Neural cell (in vitro differentiated cells): ENCODE measurements around the gene NFIX. TPM values are rescaled to one million over a fixed set of nuclear protein-coding genes. Genes with fewer than 3 reads are reported as not detected.

ENCODE experiments used
- H2AFZ ChIP-seq: fragments of 200-600, 300-800 bp; sonication (generic), shearing (Covaris generic); 2 replicates; pipeline ENCODE4 v1.6.0; 2014; ENCODE audit warnings: low read depth, mild to moderate bottlenecking, antibody characterized with exemption, low read length, moderate library complexity
- H3F3A ChIP-seq: fragments of 200-600 bp; shearing (Covaris generic); 2 replicates; pipeline ENCODE4 v1.6.1; 2016; ENCODE audit warnings: mild to moderate bottlenecking, moderate library complexity, mixed read lengths, antibody characterized with exemption, low read length; ENCODE audit not compliant: insufficient read depth, poor library complexity, severe bottlenecking
- H3K27ac ChIP-seq: fragments of 200-600, 300-800 bp; sonication (generic), shearing (Covaris generic); 2 replicates; pipeline ENCODE4 v1.5.1; 2014; ENCODE audit warnings: mild to moderate bottlenecking, low read length, moderate library complexity
- H3K27me3 ChIP-seq: fragments of 300-800, 200-600 bp; sonication (generic), shearing (Covaris generic); 2 replicates; pipeline ENCODE4 v1.6.0; 2014; ENCODE audit warnings: mild to moderate bottlenecking, low read depth, low read length, moderate library complexity; ENCODE audit not compliant: insufficient read depth
- H3K36me3 ChIP-seq: fragments of 300-800, 200-600 bp; sonication (generic), shearing (Covaris generic); 2 replicates; pipeline ENCODE4 v1.5.1; 2014; ENCODE audit warnings: mild to moderate bottlenecking, antibody characterized with exemption, low read length, moderate library complexity; ENCODE audit not compliant: insufficient read depth
- H3K4me2 ChIP-seq: fragments of 300-800, 200-600 bp; sonication (generic), shearing (Covaris generic); 2 replicates; pipeline ENCODE4 v1.6.0; 2014; ENCODE audit warnings: mild to moderate bottlenecking, low read length
- H3K4me3 ChIP-seq: fragments of 300-800, 200-600 bp; sonication (generic), shearing (Covaris generic); 2 replicates; pipeline ENCODE4 v1.5.1; 2014; ENCODE audit warnings: mild to moderate bottlenecking, low read length, moderate library complexity
- H3K79me2 ChIP-seq: fragments of 200-600 bp; shearing (Covaris generic); replicated peaks from 2 replicates; pipeline ENCODE4 v1.6.0; 2014; ENCODE audit warnings: mild to moderate bottlenecking, low read length, moderate library complexity; ENCODE audit not compliant: insufficient read depth
- H3K9ac ChIP-seq: fragments of 300-800, 200-600 bp; sonication (generic), shearing (Covaris generic); 2 replicates; pipeline ENCODE4 v1.6.1; 2016; ENCODE audit warnings: mild to moderate bottlenecking, low read length, mixed read lengths
- H3K9me2 ChIP-seq: fragments of 200-600 bp; shearing (Covaris generic); 2 replicates; pipeline ENCODE4 v1.6.1; 2016; ENCODE audit warnings: mild to moderate bottlenecking, low read length, mixed read lengths; ENCODE audit not compliant: insufficient read depth
- H3K9me3 ChIP-seq: fragments of 200-600, 300-800 bp; sonication (generic), shearing (Covaris generic); 2 replicates; pipeline ENCODE4 v1.6.1; 2016; ENCODE audit warnings: mild to moderate bottlenecking, mixed run types, low read length, moderate library complexity, mixed read lengths
- H4K20me1 ChIP-seq: fragments of 200-600 bp; shearing (Covaris generic); 2 replicates; pipeline ENCODE4 v1.6.1; 2016; ENCODE audit warnings: mild to moderate bottlenecking, mixed run types; ENCODE audit not compliant: insufficient read depth
- CTCF ChIP-seq: fragments of 450-650 bp; IDR thresholded peaks from 2 replicates; pipeline ENCODE4 v1.5.1; 2014; ENCODE audit warnings: antibody characterized with exemption, mild to moderate bottlenecking, moderate library complexity; ENCODE audit not compliant: poor library complexity, severe bottlenecking
- EP300 ChIP-seq: fragments of 450-650 bp; conservative IDR thresholded peaks from 2 replicates; pipeline ENCODE4 v1.6.1; 2014; ENCODE audit warnings: antibody characterized with exemption, mild to moderate bottlenecking, moderate library complexity; ENCODE audit not compliant: poor library complexity, severe bottlenecking
- EZH2 ChIP-seq: fragments of 200-600, 300-800 bp; shearing (Covaris generic), sonication (generic); IDR thresholded peaks from 2 replicates; pipeline ENCODE4 v1.6.1; 2014; ENCODE audit warnings: antibody characterized with exemption, low read length, borderline replicate concordance, mild to moderate bottlenecking; ENCODE audit not compliant: insufficient read depth, poor library complexity, severe bottlenecking
- MXI1 ChIP-seq: fragments of 450-650 bp; conservative IDR thresholded peaks from 2 replicates; pipeline ENCODE4 v1.6.1; 2014; ENCODE audit warnings: antibody characterized with exemption, mild to moderate bottlenecking; ENCODE audit not compliant: poor library complexity, severe bottlenecking
- POLR2AphosphoS5 ChIP-seq: IDR thresholded peaks from 2 replicates; pipeline ENCODE4 v1.6.1; 2012
- RAD21 ChIP-seq: fragments of 450-650 bp; conservative IDR thresholded peaks from 2 replicates; pipeline ENCODE4 v1.6.1; 2014; ENCODE audit warnings: antibody characterized with exemption, mild to moderate bottlenecking, moderate library complexity
- REST ChIP-seq: IDR thresholded peaks from 2 replicates; pipeline ENCODE4 v1.6.1; 2012; ENCODE audit warnings: borderline replicate concordance
- SMC3 ChIP-seq: fragments of 450-650 bp; conservative IDR thresholded peaks from 2 replicates; pipeline ENCODE4 v1.6.1; 2014; ENCODE audit warnings: antibody characterized with exemption, mild to moderate bottlenecking, moderate library complexity; ENCODE audit not compliant: poor library complexity
- TAF1 ChIP-seq: IDR thresholded peaks from 2 replicates; pipeline ENCODE4 v1.6.1; 2012; ENCODE audit warnings: low read depth
- polyA plus RNA-seq: library from polyadenylated mRNA; depleted of rRNA; stranded (reverse); fragments of >200 nt; gene quantifications from 2 replicates; pipeline ENCODE4 v1.2.3, GENCODE V29; 2014

The NFIX gene
- polyA plus RNA-seq, 1 donor from 2014 or later, result not detected

GRCh38 chr19:13112555-13112954 is 117.3 kb downstream of the NFIX start:
- no peaks in the 10 kb centered on the region for H3K36me3 ChIP-seq
- H4K20me1 ChIP-seq, result no peaks in the 10 kb centered on the region
- no peaks in the 10 kb centered on the region for H3F3A ChIP-seq
- H3K9ac ChIP-seq, result no peak overlapping the region
- TF ChIP-seq EZH2 (no peak), TAF1 (no peak), RAD21 (no peak), CTCF (no peak), REST (no peak), MXI1 (no peak), EP300 (no peak), POLR2AphosphoS5 (no peak), SMC3 (no peak)
- no peak overlapping the region for H2AFZ ChIP-seq
- no peak overlapping the region for H3K27ac ChIP-seq
- no peaks in the 10 kb centered on the region for H3K27me3 ChIP-seq
- peaks cover 8% of the 10 kb centered on the region for H3K79me2 ChIP-seq
- H3K4me2 ChIP-seq, result no peak overlapping the region
- no peaks in the 10 kb centered on the region for H3K9me2 ChIP-seq
- no peaks in the 10 kb centered on the region for H3K9me3 ChIP-seq
- no peak overlapping the region for H3K4me3 ChIP-seq

- peak overlapping the region; percentile 15 for H3K27ac ChIP-seq
- no peaks in the 10 kb centered on the region for H3F3A ChIP-seq
- peak overlapping the region; percentile 74 for H3K9ac ChIP-seq
- TF ChIP-seq CTCF (no peak), RAD21 (no peak), TAF1 (no peak), EP300 (no peak), EZH2 (no peak), MXI1 (no peak), POLR2AphosphoS5 (no peak), REST (no peak), SMC3 (no peak)
- peak overlapping the region; percentile 78 for H3K4me2 ChIP-seq
- no peaks in the 10 kb centered on the region for H3K36me3 ChIP-seq
- H3K9me2 ChIP-seq, result no peaks in the 10 kb centered on the region
- peak overlapping the region; percentile 63 for H2AFZ ChIP-seq
- H3K27me3 ChIP-seq, result no peaks in the 10 kb centered on the region
- no peaks in the 10 kb centered on the region for H4K20me1 ChIP-seq
- no peaks in the 10 kb centered on the region for H3K9me3 ChIP-seq
- peaks cover 34% of the 10 kb centered on the region for H3K79me2 ChIP-seq
- H3K4me3 ChIP-seq, result peak overlapping the region; percentile 94
These were observed 120.6 kb downstream of the NFIX start for GRCh38 chr19:13115936-13116281.
